Activated B cell treated with CpG ODN at 0.5 μM for 24 hours (primary cell): ENCODE results near the gene PLEKHG3. TPM values are rescaled to one million over a fixed set of nuclear protein-coding genes. Genes with fewer than 3 reads are reported as not detected.

Experiments used
- ATAC-seq: fragments of 200-7000 bp; cut with Tn5 transposase; one replicate; pipeline ENCODE4 v1.10.0; 2021; ENCODE audit warnings: low read depth, mild to moderate bottlenecking, moderate library complexity
- CTCF ChIA-PET: fragments of 350-600 bp; sonication (Branson Sonifier 250); formaldehyde crosslinking; loops from one replicate; lab custom pipeline; 2021; ENCODE audit warnings: antibody characterized with exemption; lab: Charles Lee
- POLR2A ChIA-PET: fragments of 350-600 bp; sonication (Branson Sonifier 250); formaldehyde crosslinking; loops from one replicate; lab custom pipeline; 2021; ENCODE audit warnings: antibody characterized with exemption; lab: Charles Lee
- DNase-seq: peaks from one replicate; pipeline ENCODE4 v3.0.0; 2022
- H3K27ac Mint-ChIP-seq: one replicate; pipeline ENCODE4 v1.8.0; 2020; ENCODE audit warnings: mixed read lengths
- H3K27me3 Mint-ChIP-seq: one replicate; pipeline ENCODE4 v1.8.0; 2021; ENCODE audit warnings: mixed read lengths
- H3K36me3 Mint-ChIP-seq: one replicate; pipeline ENCODE4 v1.8.0; 2021; ENCODE audit warnings: low read depth, mixed read lengths
- H3K4me1 Mint-ChIP-seq: one replicate; pipeline ENCODE4 v1.8.0; 2021; ENCODE audit warnings: mixed read lengths
- H3K4me3 Mint-ChIP-seq: one replicate; pipeline ENCODE4 v1.8.0; 2020; ENCODE audit warnings: mild to moderate bottlenecking, mixed read lengths
- H3K9me3 Mint-ChIP-seq: one replicate; pipeline ENCODE4 v1.8.0; 2020; ENCODE audit warnings: mixed read lengths
- CTCF ChIP-seq: fragments of 200-600 bp; IDR thresholded peaks from one replicate; pipeline ENCODE4 v1.8.0; 2022; ENCODE audit warnings: antibody characterized with exemption, mild to moderate bottlenecking
- intact Hi-C: fragments of 100-400 bp; cut with micrococcal nuclease; formaldehyde crosslinking; loops from one replicate; pipeline ENCODE4 v1.15.1; 2024
- total RNA-seq: library from RNA; stranded (reverse); gene quantifications from 2 replicates; pipeline ENCODE4 v1.2.3, GENCODE V29; 2022

The PLEKHG3 gene
- total RNA-seq, 1 donor from 2014 or later = 0.07 TPM

GRCh38 chr14:64706593-64707193 lies 2.5 kb downstream of the PLEKHG3 start:
- CTCF ChIA-PET = interaction anchor here (1.2 kb wide), 1 partner anchor 9 kb away, joined by 3 read pairs; no protein-coding TSS in a partner anchor
- H3K4me1 Mint-ChIP-seq = peaks cover 48% of the 10 kb centered on the region
- H3K4me3 Mint-ChIP-seq = no peak overlapping the region
- no peaks in the 10 kb centered on the region for H3K36me3 Mint-ChIP-seq
- ATAC-seq = no peak
- H3K27me3 Mint-ChIP-seq = peaks cover 38% of the 10 kb centered on the region
- DNase-seq = no peak
- TF ChIP-seq CTCF = no peak
- no peak overlapping the region for H3K27ac Mint-ChIP-seq
- POLR2A ChIA-PET = no interaction called here
- H3K9me3 Mint-ChIP-seq = no peaks in the 10 kb centered on the region
- intact Hi-C loops = no loop called here

GRCh38 chr14:64707661-64708060 lies 3.4 kb downstream of the PLEKHG3 start:
- H3K36me3 Mint-ChIP-seq = no peaks in the 10 kb centered on the region
- peaks cover 46% of the 10 kb centered on the region for H3K4me1 Mint-ChIP-seq
- no peak overlapping the region for H3K4me3 Mint-ChIP-seq
- H3K9me3 Mint-ChIP-seq = peaks cover 3% of the 10 kb centered on the region
- ChIA-PET CTCF (interaction anchor here (1.2 kb wide), 1 partner anchor 10 kb away, joined by 3 read pairs; no protein-coding TSS in a partner anchor), POLR2A (no interaction called here)
- no peak for ATAC-seq
- H3K27ac Mint-ChIP-seq = no peak overlapping the region
- no peak for TF ChIP-seq CTCF
- intact Hi-C loops = no loop called here
- no peak for DNase-seq
- peaks cover 35% of the 10 kb centered on the region for H3K27me3 Mint-ChIP-seq

- CTCF ChIA-PET = no interaction called here
- Mint-ChIP-seq H3K4me1 (peaks cover 41% of the 10 kb centered on the region), H3K27me3 (peaks cover 34% of the 10 kb centered on the region), H3K36me3 (peaks cover 2% of the 10 kb centered on the region), H3K27ac (no peak overlapping the region), H3K4me3 (peak overlapping the region; percentile 29), H3K9me3 (peaks cover 9% of the 10 kb centered on the region)
- intact Hi-C loops = no loop called here
- TF ChIP-seq CTCF = no peak
- POLR2A ChIA-PET = no interaction called here
- peak; percentile 56 for ATAC-seq
- DNase-seq = no peak
Observed at GRCh38 chr14:64708148-64709004, 4.2 kb downstream of the PLEKHG3 start.

DNA sequence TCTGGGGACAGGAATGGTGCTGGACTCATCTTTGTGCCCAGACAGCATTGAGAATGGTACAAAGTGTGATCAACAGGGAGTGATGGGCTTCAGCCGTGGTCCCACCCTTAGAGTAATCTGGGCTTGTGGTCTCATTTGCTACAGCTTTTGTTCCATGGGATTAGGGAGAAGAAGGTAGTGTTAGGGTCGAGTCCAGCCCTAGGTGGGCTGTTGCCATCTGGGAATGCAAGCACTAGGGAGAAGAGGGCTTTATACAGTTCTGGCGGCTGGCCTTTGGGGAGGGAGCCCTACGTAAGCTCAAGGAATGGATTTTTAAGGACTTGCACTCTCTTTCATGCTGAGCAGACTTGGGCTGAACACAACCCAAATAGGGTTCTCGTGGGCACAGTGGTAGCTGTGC lies 4.9 kb downstream of the PLEKHG3 start:
- TF ChIP-seq CTCF = no peak
- Mint-ChIP-seq H3K9me3 (peaks cover 15% of the 10 kb centered on the region), H3K4me1 (peaks cover 34% of the 10 kb centered on the region), H3K36me3 (peaks cover 2% of the 10 kb centered on the region), H3K27ac (no peak overlapping the region), H3K4me3 (peak overlapping the region; percentile 29), H3K27me3 (peaks cover 33% of the 10 kb centered on the region)
- intact Hi-C loops = no loop called here
- no peak for ATAC-seq
- DNase-seq = no peak
- CTCF ChIA-PET = no interaction called here
- POLR2A ChIA-PET = no interaction called here

- H3K4me1 Mint-ChIP-seq = peaks cover 23% of the 10 kb centered on the region
- no peak for ATAC-seq
- intact Hi-C loops = no loop called here
- no peak overlapping the region for H3K27ac Mint-ChIP-seq
- H3K36me3 Mint-ChIP-seq = peaks cover 2% of the 10 kb centered on the region
- H3K9me3 Mint-ChIP-seq = peaks cover 18% of the 10 kb centered on the region
- H3K4me3 Mint-ChIP-seq = no peak overlapping the region
- CTCF ChIA-PET = no interaction called here
- TF ChIP-seq CTCF = no peak
- H3K27me3 Mint-ChIP-seq = peaks cover 31% of the 10 kb centered on the region
- DNase-seq = no peak
- POLR2A ChIA-PET = no interaction called here
Observed at GRCh38 chr14:64711039-64711438, 6.8 kb downstream of the PLEKHG3 start.
